ENCODE data around the gene ASIC2.

The ASIC2 gene

GRCh38 chr17:33038740-33039139 is 254.4 kb downstream of the ASIC2 start:
- Histone ChIP-seq H3K4me3 (ENCODE audit: low read depth, low read length, poor library complexity, severe bottlenecking) (no peak overlapping the region), H3K79me2 (ENCODE audit: insufficient read depth, low read length) (no peaks in the 10 kb centered on the region), H3K9me2 (ENCODE audit: low read depth, low read length) (no peaks in the 10 kb centered on the region), H3K27ac (ENCODE audit: low read depth, low read length, poor library complexity, severe bottlenecking) (no peak overlapping the region), H3K9me3 (ENCODE audit: low read length) (no peaks in the 10 kb centered on the region), H4K20me1 (ENCODE audit: insufficient read depth, low read length) (no peaks in the 10 kb centered on the region), H3K4me2 (ENCODE audit: low read length) (no peak overlapping the region), H3K9ac (ENCODE audit: low read length) (no peak overlapping the region), H3F3A (ENCODE audit: insufficient read depth, low read length) (no peaks in the 10 kb centered on the region), H3K4me1 (ENCODE audit: insufficient read depth, low read length, severe bottlenecking) (no peaks in the 10 kb centered on the region), H2AFZ (ENCODE audit: low read length) (no peak overlapping the region), H3K36me3 (ENCODE audit: insufficient read depth, low read length) (no peaks in the 10 kb centered on the region), H3K27me3 (ENCODE audit: insufficient read depth, low read length) (no peaks in the 10 kb centered on the region)
- TF ChIP-seq CTCF (IDR thresholded peaks at IDR 0.05; ENCODE audit: low read length) (peak; percentile 58; the same call in 1 of the 2 replicates), EZH2 (IDR thresholded peaks at IDR 0.05; ENCODE audit: borderline replicate concordance, low read length) (no peak)

- H3K36me3 ChIP-seq (ENCODE audit: insufficient read depth, low read length) = no peaks in the 10 kb centered on the region
- H3K27me3 ChIP-seq (ENCODE audit: insufficient read depth, low read length) = no peaks in the 10 kb centered on the region
- no peak overlapping the region for H3K4me2 ChIP-seq (ENCODE audit: low read length)
- H3K9me3 ChIP-seq (ENCODE audit: low read length) = no peaks in the 10 kb centered on the region
- H3K4me1 ChIP-seq (ENCODE audit: insufficient read depth, low read length, severe bottlenecking) = no peaks in the 10 kb centered on the region
- H3F3A ChIP-seq (ENCODE audit: insufficient read depth, low read length) = no peaks in the 10 kb centered on the region
- no peak overlapping the region for H3K27ac ChIP-seq (ENCODE audit: low read depth, low read length, poor library complexity, severe bottlenecking)
- no peak overlapping the region for H3K9ac ChIP-seq (ENCODE audit: low read length)
- TF ChIP-seq CTCF (IDR thresholded peaks at IDR 0.05; ENCODE audit: low read length) = no peak
- no peak for TF ChIP-seq EZH2 (IDR thresholded peaks at IDR 0.05; ENCODE audit: borderline replicate concordance, low read length)
- no peak overlapping the region for H3K4me3 ChIP-seq (ENCODE audit: low read depth, low read length, poor library complexity, severe bottlenecking)
- no peaks in the 10 kb centered on the region for H4K20me1 ChIP-seq (ENCODE audit: insufficient read depth, low read length)
- H3K79me2 ChIP-seq (ENCODE audit: insufficient read depth, low read length) = no peaks in the 10 kb centered on the region
- no peak overlapping the region for H2AFZ ChIP-seq (ENCODE audit: low read length)
- H3K9me2 ChIP-seq (ENCODE audit: low read depth, low read length) = no peaks in the 10 kb centered on the region
Observed at GRCh38 chr17:33033176-33033575, 259.9 kb downstream of the ASIC2 start.

GRCh38 chr17:33028778-33029177 is 264.3 kb downstream of the ASIC2 start:
- H3K27ac ChIP-seq (ENCODE audit: low read depth, low read length, poor library complexity, severe bottlenecking) = no peak overlapping the region
- TF ChIP-seq EZH2 (IDR thresholded peaks at IDR 0.05; ENCODE audit: borderline replicate concordance, low read length) (no peak), CTCF (IDR thresholded peaks at IDR 0.05; ENCODE audit: low read length) (no peak)
- H3K4me2 ChIP-seq (ENCODE audit: low read length) = no peak overlapping the region
- H4K20me1 ChIP-seq (ENCODE audit: insufficient read depth, low read length) = no peaks in the 10 kb centered on the region
- H3K4me1 ChIP-seq (ENCODE audit: insufficient read depth, low read length, severe bottlenecking) = no peaks in the 10 kb centered on the region
- H3F3A ChIP-seq (ENCODE audit: insufficient read depth, low read length) = no peaks in the 10 kb centered on the region
- no peaks in the 10 kb centered on the region for H3K36me3 ChIP-seq (ENCODE audit: insufficient read depth, low read length)
- H3K79me2 ChIP-seq (ENCODE audit: insufficient read depth, low read length) = no peaks in the 10 kb centered on the region
- no peaks in the 10 kb centered on the region for H3K9me2 ChIP-seq (ENCODE audit: low read depth, low read length)
- no peaks in the 10 kb centered on the region for H3K9me3 ChIP-seq (ENCODE audit: low read length)
- no peak overlapping the region for H2AFZ ChIP-seq (ENCODE audit: low read length)
- no peak overlapping the region for H3K4me3 ChIP-seq (ENCODE audit: low read depth, low read length, poor library complexity, severe bottlenecking)
- no peak overlapping the region for H3K9ac ChIP-seq (ENCODE audit: low read length)
- H3K27me3 ChIP-seq (ENCODE audit: insufficient read depth, low read length) = no peaks in the 10 kb centered on the region

Data from OCI-LY1 (cell line).